HEK293 (cell line): ENCODE results near the gene ELAPOR1.

Source experiments
- CTCF ChIA-PET: fragments of 350-600 bp; formaldehyde crosslinking; extraction: SDS; loops from one replicate; lab custom pipeline; 2021; ENCODE audit warnings: antibody characterized with exemption; lab: Yijun Ruan, JAX
- POLR2A ChIA-PET: fragments of 300-600 bp; formaldehyde crosslinking; extraction: SDS; loops from one replicate; lab custom pipeline; 2020; ENCODE audit warnings: antibody characterized with exemption, inconsistent platforms; lab: Yijun Ruan, JAX
- H3K27ac ChIP-seq: fragments of 200-500 bp; sonication (Bioruptor generic); 2 replicates; pipeline ENCODE4 v1.5.1; 2014; ENCODE audit warnings: low read depth, low read length, control low read depth, inconsistent platforms; ENCODE audit errors: extremely low read depth
- H3K36me3 ChIP-seq, 2 experiments: fragments of 200-500 bp in 1 of 2; sonication (Bioruptor generic) in 1 of 2; 1 replicate in 1 of 2; 2 replicates in 1 of 2; pipeline ENCODE4 v1.5.1; 2014 to 2017; ENCODE audit warnings: inconsistent platforms in 2 of 2, low read length in 2 of 2; ENCODE audit not compliant: control insufficient read depth in 2 of 2, insufficient read depth in 1 of 2
- H3K4me1 ChIP-seq: fragments of 200-500 bp; sonication (Bioruptor generic); 2 replicates; pipeline ENCODE4 v1.5.1; 2014; ENCODE audit warnings: mild to moderate bottlenecking, low read length, inconsistent platforms; ENCODE audit not compliant: control insufficient read depth, insufficient read depth
- H3K4me3 ChIP-seq: 2 replicates; pipeline ENCODE4 v1.5.1; 2011; ENCODE audit warnings: low read depth, mild to moderate bottlenecking, control low read depth, low read length, moderate library complexity
- H3K9me3 ChIP-seq: fragments of 200-500 bp; sonication (Bioruptor generic); 2 replicates; pipeline ENCODE4 v1.5.1; 2014; ENCODE audit warnings: low read depth, low read length, inconsistent platforms; ENCODE audit not compliant: control insufficient read depth, insufficient read depth
- GLI2 ChIP-seq: fragments of 450-650 bp; formaldehyde crosslinking; IDR thresholded peaks from 2 replicates; pipeline ENCODE4; 2017; ENCODE audit warnings: missing biosample characterization, missing genetic modification characterization, low read depth, borderline replicate concordance
- KLF16 ChIP-seq: fragments of 450-650 bp; formaldehyde crosslinking; IDR thresholded peaks from 2 replicates; pipeline ENCODE4 v1.5.1; 2017; ENCODE audit warnings: missing biosample characterization, missing genetic modification characterization
- KLF8 ChIP-seq: fragments of 450-650 bp; formaldehyde crosslinking; IDR thresholded peaks from 2 replicates; pipeline ENCODE4 v1.5.1; 2016; ENCODE audit warnings: missing biosample characterization, missing genetic modification characterization
- MEIS1 ChIP-seq: sonication (generic); formaldehyde crosslinking; IDR thresholded peaks from 2 replicates; pipeline ENCODE4 v1.8.1; 2022; ENCODE audit warnings: missing genetic modification reagents, mild to moderate bottlenecking, borderline replicate concordance
- RBAK ChIP-seq: fragments of 450-650 bp; formaldehyde crosslinking; IDR thresholded peaks from 2 replicates; pipeline ENCODE4 v1.5.1; 2016; ENCODE audit warnings: missing biosample characterization, missing genetic modification characterization
- SP7 ChIP-seq: fragments of 450-650 bp; formaldehyde crosslinking; IDR thresholded peaks from 2 replicates; pipeline ENCODE4 v1.5.1; 2016; ENCODE audit warnings: missing biosample characterization, missing genetic modification characterization
- ZBTB17 ChIP-seq: fragments of 450-650 bp; formaldehyde crosslinking; IDR thresholded peaks from 2 replicates; pipeline ENCODE4 v1.5.1; 2016; ENCODE audit warnings: missing biosample characterization, missing genetic modification characterization
- ZBTB8A ChIP-seq: fragments of 450-650 bp; formaldehyde crosslinking; IDR thresholded peaks from 2 replicates; pipeline ENCODE4 v1.5.1; 2016; ENCODE audit warnings: missing biosample characterization, missing genetic modification characterization
- ZFP69B ChIP-seq: fragments of 450-650 bp; formaldehyde crosslinking; IDR thresholded peaks from 2 replicates; pipeline ENCODE4 v1.5.1; 2016; ENCODE audit warnings: missing biosample characterization, missing genetic modification characterization
- ZNF138 ChIP-seq: fragments of 450-650 bp; formaldehyde crosslinking; IDR thresholded peaks from 2 replicates; pipeline ENCODE4 v1.5.1; 2016; ENCODE audit warnings: missing biosample characterization, missing genetic modification characterization, borderline replicate concordance
- ZNF157 ChIP-seq: fragments of 450-650 bp; formaldehyde crosslinking; IDR thresholded peaks from 2 replicates; pipeline ENCODE4 v1.5.1; 2016; ENCODE audit warnings: missing biosample characterization, missing genetic modification characterization
- ZNF174 ChIP-seq: fragments of 450-650 bp; formaldehyde crosslinking; IDR thresholded peaks from 2 replicates; pipeline ENCODE4 v1.5.0; 2017; ENCODE audit warnings: missing biosample characterization, mild to moderate bottlenecking, missing genetic modification characterization
- ZNF2 ChIP-seq: fragments of 450-650 bp; formaldehyde crosslinking; IDR thresholded peaks from 2 replicates; pipeline ENCODE4 v1.5.1; 2016; ENCODE audit warnings: missing biosample characterization, missing genetic modification characterization
- ZNF221 ChIP-seq: fragments of 450-650 bp; formaldehyde crosslinking; IDR thresholded peaks from 2 replicates; pipeline ENCODE4 v1.5.1; 2017; ENCODE audit warnings: missing biosample characterization, missing genetic modification characterization, borderline replicate concordance
- ZNF292 ChIP-seq: fragments of 450-650 bp; formaldehyde crosslinking; IDR thresholded peaks from 2 replicates; pipeline ENCODE4 v1.5.1; 2016; ENCODE audit warnings: low read depth, missing biosample characterization, missing genetic modification characterization, borderline replicate concordance
- ZNF354C ChIP-seq: fragments of 450-650 bp; formaldehyde crosslinking; IDR thresholded peaks from 2 replicates; pipeline ENCODE4 v1.5.1; 2016; ENCODE audit warnings: missing biosample characterization, missing genetic modification characterization, low read depth, borderline replicate concordance
- ZNF391 ChIP-seq: fragments of 450-650 bp; formaldehyde crosslinking; IDR thresholded peaks from 2 replicates; pipeline ENCODE4 v1.5.1; 2016; ENCODE audit warnings: low read depth, missing biosample characterization, missing genetic modification characterization, borderline replicate concordance
- ZNF394 ChIP-seq: fragments of 450-650 bp; formaldehyde crosslinking; IDR thresholded peaks from 2 replicates; pipeline ENCODE4 v1.5.1; 2016; ENCODE audit warnings: missing biosample characterization, missing genetic modification characterization, mild to moderate bottlenecking, moderate library complexity, borderline replicate concordance
- ZNF423 ChIP-seq: fragments of 450-650 bp; formaldehyde crosslinking; IDR thresholded peaks from 2 replicates; pipeline ENCODE4 v1.5.1; 2016; ENCODE audit warnings: missing biosample characterization, missing genetic modification characterization
- ZNF426 ChIP-seq: fragments of 450-650 bp; formaldehyde crosslinking; IDR thresholded peaks from 2 replicates; pipeline ENCODE4 v1.5.1; 2017; ENCODE audit warnings: missing biosample characterization, missing genetic modification characterization, mild to moderate bottlenecking, inconsistent platforms, moderate library complexity
- ZNF529 ChIP-seq: fragments of 450-650 bp; formaldehyde crosslinking; IDR thresholded peaks from 2 replicates; pipeline ENCODE4 v1.5.1; 2017; ENCODE audit warnings: missing genetic modification characterization, missing biosample characterization; ENCODE audit not compliant: insufficient replicate concordance
- ZNF561 ChIP-seq: fragments of 450-650 bp; IDR thresholded peaks from 2 replicates; pipeline ENCODE4 v1.5.1; 2018; ENCODE audit warnings: missing biosample characterization, missing genetic modification characterization, borderline replicate concordance
- ZNF600 ChIP-seq: fragments of 450-650 bp; formaldehyde crosslinking; IDR thresholded peaks from 2 replicates; pipeline ENCODE4 v1.5.1; 2016; ENCODE audit warnings: missing biosample characterization, missing genetic modification characterization
- ZNF629 ChIP-seq: fragments of 450-650 bp; formaldehyde crosslinking; IDR thresholded peaks from 2 replicates; pipeline ENCODE4 v1.5.1; 2017; ENCODE audit warnings: missing biosample characterization, missing genetic modification characterization
- ZNF660 ChIP-seq: fragments of 450-650 bp; IDR thresholded peaks from 2 replicates; pipeline ENCODE4 v1.5.1; 2018; ENCODE audit warnings: missing biosample characterization, mild to moderate bottlenecking, missing genetic modification characterization
- ZNF707 ChIP-seq: fragments of 450-650 bp; formaldehyde crosslinking; IDR thresholded peaks from 2 replicates; pipeline ENCODE4 v1.5.1; 2016; ENCODE audit warnings: missing biosample characterization, missing genetic modification characterization
- ZNF830 ChIP-seq: fragments of 450-650 bp; IDR thresholded peaks from 2 replicates; pipeline ENCODE4 v1.5.0; 2018; ENCODE audit warnings: missing biosample characterization, missing genetic modification characterization, low read depth, mild to moderate bottlenecking, moderate library complexity
- ZNF837 ChIP-seq: fragments of 450-650 bp; formaldehyde crosslinking; IDR thresholded peaks from 2 replicates; pipeline ENCODE4 v1.5.1; 2016; ENCODE audit warnings: missing biosample characterization, missing genetic modification characterization
- ZSCAN16 ChIP-seq: fragments of 450-650 bp; formaldehyde crosslinking; IDR thresholded peaks from 2 replicates; pipeline ENCODE4 v1.5.1; 2016; ENCODE audit warnings: missing biosample characterization, missing genetic modification characterization
- ZSCAN23 ChIP-seq: fragments of 450-650 bp; formaldehyde crosslinking; IDR thresholded peaks from 2 replicates; pipeline ENCODE4 v1.5.1; 2016; ENCODE audit warnings: missing biosample characterization, missing genetic modification characterization
- ZSCAN30 ChIP-seq: fragments of 450-650 bp; IDR thresholded peaks from 2 replicates; pipeline ENCODE4 v1.5.1; 2018; ENCODE audit warnings: missing biosample characterization, mild to moderate bottlenecking, missing genetic modification characterization, moderate library complexity
- ZXDB ChIP-seq: fragments of 450-650 bp; formaldehyde crosslinking; IDR thresholded peaks from 2 replicates; pipeline ENCODE4 v1.5.1; 2016; ENCODE audit warnings: missing biosample characterization, missing genetic modification characterization
- TF ChIP-seq, protein P1 (sequence below): fragments of 450-650 bp; formaldehyde crosslinking; IDR thresholded peaks from 2 replicates; pipeline ENCODE4 v1.5.1; 2017; ENCODE audit warnings: missing biosample characterization, mild to moderate bottlenecking, missing genetic modification characterization, moderate library complexity
- TF ChIP-seq, protein P2 (sequence below): fragments of 450-650 bp; formaldehyde crosslinking; IDR thresholded peaks from 2 replicates; pipeline ENCODE4 v1.5.1; 2016; ENCODE audit warnings: missing biosample characterization, missing genetic modification characterization

The ELAPOR1 gene

DNA sequence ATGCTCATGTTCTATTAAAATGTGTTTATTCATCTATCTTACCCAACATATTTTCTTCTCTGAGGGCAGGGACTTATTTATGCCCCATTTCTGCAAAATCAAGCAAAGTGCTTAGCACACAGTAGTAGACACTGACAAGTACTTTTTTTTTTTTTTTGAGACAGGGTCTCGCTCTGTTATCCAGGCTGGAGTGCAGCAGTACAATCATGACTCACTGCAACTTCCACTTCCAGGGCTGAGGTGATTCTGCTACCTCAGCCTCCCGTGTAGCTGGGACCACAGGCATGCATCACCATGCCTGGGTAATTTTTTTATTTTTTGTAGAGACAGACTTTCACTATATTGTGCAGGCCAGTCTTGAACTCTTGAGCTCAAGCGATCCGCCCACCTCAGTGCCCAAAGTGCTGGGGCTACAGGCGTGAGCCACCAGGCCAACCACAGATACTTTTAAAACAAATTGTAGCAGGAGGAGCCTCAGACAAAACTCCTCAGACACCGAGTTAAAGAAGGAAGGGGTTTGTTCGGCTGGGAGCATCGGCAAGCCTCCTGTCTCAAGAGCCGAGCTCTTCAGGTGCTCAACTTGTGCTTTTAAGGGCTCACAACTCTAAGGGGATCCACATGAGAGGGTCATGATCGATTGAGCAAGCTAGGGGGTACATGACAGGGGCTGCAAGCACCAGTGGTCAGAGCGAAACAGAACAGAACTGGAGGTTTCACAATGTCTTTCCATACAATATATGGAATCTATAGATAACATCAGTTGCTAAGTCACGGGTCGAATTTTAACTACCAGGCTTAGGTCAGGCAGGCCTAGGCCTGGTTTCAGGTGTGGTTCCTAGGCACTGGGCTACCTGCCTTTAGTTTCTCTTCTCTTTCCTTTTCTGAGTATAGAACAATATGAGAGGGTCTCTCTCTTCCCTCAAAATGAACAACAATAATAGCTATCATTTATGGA lies 29.1 kb upstream of the ELAPOR1 start (continued):
- no peak for TF ChIP-seq ZBTB17 (tag by site-specific recombination)
- TF ChIP-seq ZNF830, result no peak
- no peak for TF ChIP-seq ZNF561 (tag by site-specific recombination)
- no peak for TF ChIP-seq KLF16 (tag by site-specific recombination)

DNA sequence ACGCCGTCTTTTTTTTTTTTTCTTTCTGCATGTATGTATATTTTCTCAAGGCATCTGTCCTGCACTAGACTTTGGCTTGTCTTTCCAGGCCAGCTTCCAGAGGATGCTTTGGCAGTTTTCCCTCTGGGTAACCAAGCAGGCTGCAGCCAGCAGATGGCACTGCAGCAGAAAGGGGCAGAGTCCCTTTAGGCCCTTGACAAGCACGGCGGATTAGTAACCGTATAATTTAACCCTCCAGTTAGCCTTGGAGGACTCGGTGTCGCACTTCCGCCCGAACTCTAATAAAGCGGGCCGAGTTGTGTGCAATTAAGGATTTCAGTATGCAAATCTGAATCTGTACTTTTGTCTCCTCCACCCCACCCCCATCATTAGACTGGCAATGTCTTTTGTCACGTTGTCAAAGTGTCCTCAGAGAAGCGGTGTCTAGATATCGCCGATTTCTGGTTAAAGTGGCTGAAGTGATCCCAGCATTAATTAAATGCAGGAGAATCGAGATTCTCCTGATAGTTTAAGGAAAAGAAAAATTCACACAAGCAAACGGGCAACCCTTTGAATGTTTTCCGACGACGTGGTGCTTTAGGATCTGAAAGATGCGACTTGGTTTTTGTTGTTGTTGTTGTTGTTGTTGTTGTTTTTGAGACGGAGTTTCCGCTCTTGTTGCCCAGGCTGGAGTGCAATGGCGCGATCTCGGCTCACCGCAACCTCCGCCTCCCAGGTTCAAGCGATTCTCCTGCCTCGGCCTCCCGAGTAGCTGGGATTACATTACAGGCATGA lies 24.5 kb upstream of the ELAPOR1 start:
- H3K36me3 ChIP-seq, result peaks cover 3 to 11% of the 10 kb centered on the region in 2 experiments; a peak in 2 of 3 replicates
- H3K9me3 ChIP-seq, result no peaks in the 10 kb centered on the region
- H3K4me1 ChIP-seq, result no peaks in the 10 kb centered on the region
- CTCF ChIA-PET, result interaction anchor here (0.5 to 2.2 kb wide), 13 partner anchors 10 to 1816 kb away, joined by 3 to 13 read pairs (median 3); a partner anchor contains a TSS
- H3K4me3 ChIP-seq, result peak overlapping the region; percentile 11; the same call in 1 of the 2 replicates
- H3K27ac ChIP-seq, result no peak overlapping the region
- POLR2A ChIA-PET, result interaction anchor here (1.1 to 3.4 kb wide), 5 partner anchors 11 to 47 kb away, joined by 3 to 68 read pairs (median 11); partner anchors contain the start of genes TAF13 and WDR47
- TF ChIP-seq ZNF157 (tag by site-specific recombination), result no peak
- no peak for TF ChIP-seq ZNF174 (tag by site-specific recombination)
- TF ChIP-seq ZSCAN16 (tag by site-specific recombination), result no peak
- TF ChIP-seq RBAK, result no peak
- no peak for TF ChIP-seq ZNF426 (tag by site-specific recombination)
- TF ChIP-seq ZNF707 (tag by site-specific recombination), result no peak
- TF ChIP-seq ZSCAN23 (tag by site-specific recombination), result no peak
- no peak for TF ChIP-seq MEIS1 (CRISPR knock-in tag)
- 0 out of 2 replicates have a peak, but pooled peaks have one; percentile 25 for TF ChIP-seq ZNF391 (tag by site-specific recombination)
- TF ChIP-seq ZSCAN30, result 0 out of 2 replicates have a peak, but pooled peaks have one; percentile 12
- TF ChIP-seq, protein P1, sequence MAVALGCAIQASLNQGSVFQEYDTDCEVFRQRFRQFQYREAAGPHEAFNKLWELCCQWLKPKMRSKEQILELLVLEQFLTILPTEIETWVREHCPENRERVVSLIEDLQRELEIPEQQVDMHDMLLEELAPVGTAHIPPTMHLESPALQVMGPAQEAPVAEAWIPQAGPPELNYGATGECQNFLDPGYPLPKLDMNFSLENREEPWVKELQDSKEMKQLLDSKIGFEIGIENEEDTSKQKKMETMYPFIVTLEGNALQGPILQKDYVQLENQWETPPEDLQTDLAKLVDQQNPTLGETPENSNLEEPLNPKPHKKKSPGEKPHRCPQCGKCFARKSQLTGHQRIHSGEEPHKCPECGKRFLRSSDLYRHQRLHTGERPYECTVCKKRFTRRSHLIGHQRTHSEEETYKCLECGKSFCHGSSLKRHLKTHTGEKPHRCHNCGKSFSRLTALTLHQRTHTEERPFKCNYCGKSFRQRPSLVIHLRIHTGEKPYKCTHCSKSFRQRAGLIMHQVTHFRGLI (tag by site-specific recombination), result 0 out of 2 replicates have a peak, but pooled peaks have one; percentile 20
- 0 out of 2 replicates have a peak, but pooled peaks have one; percentile 14 for TF ChIP-seq ZXDB (tag by site-specific recombination)
- TF ChIP-seq ZNF292 (tag by site-specific recombination), result no peak
- TF ChIP-seq ZNF837 (tag by site-specific recombination), result no peak
- TF ChIP-seq ZNF2 (tag by site-specific recombination), result peak; percentile 48
- no peak for TF ChIP-seq ZNF529 (tag by site-specific recombination)
- peak; percentile 28; the same call in 1 of the 2 replicates for TF ChIP-seq ZNF629 (tag by site-specific recombination)
- TF ChIP-seq ZNF660 (tag by site-specific recombination), result peak; percentile 66; the same call in 1 of the 2 replicates
- peak; percentile 23; the same call in 1 of the 2 replicates for TF ChIP-seq ZNF600 (tag by site-specific recombination)
- no peak for TF ChIP-seq ZNF423 (tag by site-specific recombination)
- TF ChIP-seq ZNF138, result no peak
- no peak for TF ChIP-seq ZNF354C (tag by site-specific recombination)
- peak; percentile 88 for TF ChIP-seq SP7 (tag by site-specific recombination)
- TF ChIP-seq ZNF221 (tag by site-specific recombination), result no peak
- no peak for TF ChIP-seq ZNF830
- TF ChIP-seq ZBTB8A, result 0 out of 2 replicates have a peak, but pooled peaks have one; percentile 16
- no peak for TF ChIP-seq ZFP69B (tag by site-specific recombination)
- TF ChIP-seq KLF8 (tag by site-specific recombination), result 0 out of 2 replicates have a peak, but pooled peaks have one; percentile 11
- TF ChIP-seq, protein P2, sequence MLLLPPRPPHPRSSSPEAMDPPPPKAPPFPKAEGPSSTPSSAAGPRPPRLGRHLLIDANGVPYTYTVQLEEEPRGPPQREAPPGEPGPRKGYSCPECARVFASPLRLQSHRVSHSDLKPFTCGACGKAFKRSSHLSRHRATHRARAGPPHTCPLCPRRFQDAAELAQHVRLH, result no peak
- no peak for TF ChIP-seq GLI2
- no peak for TF ChIP-seq ZNF394
